NCI-H82 (cell line): ENCODE measurements around the gene AZU1.
A peak's percentile ranks its signal among the peaks of the same experiment; 100 is the strongest.

ENCODE experiments used
- DNase-seq: peaks from one replicate; lab custom pipeline; 2025; lab: John Stamatoyannopoulos, UW

The AZU1 gene, protein sequence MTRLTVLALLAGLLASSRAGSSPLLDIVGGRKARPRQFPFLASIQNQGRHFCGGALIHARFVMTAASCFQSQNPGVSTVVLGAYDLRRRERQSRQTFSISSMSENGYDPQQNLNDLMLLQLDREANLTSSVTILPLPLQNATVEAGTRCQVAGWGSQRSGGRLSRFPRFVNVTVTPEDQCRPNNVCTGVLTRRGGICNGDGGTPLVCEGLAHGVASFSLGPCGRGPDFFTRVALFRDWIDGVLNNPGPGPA

GRCh38 chr19:827710-828321 lies at the start of gene AZU1:
TSS of gene AZU1 (plus strand) at chr19:827837. CDS start at chr19:827847, 10 bp downstream.
- DNase-seq = no peak

DNA sequence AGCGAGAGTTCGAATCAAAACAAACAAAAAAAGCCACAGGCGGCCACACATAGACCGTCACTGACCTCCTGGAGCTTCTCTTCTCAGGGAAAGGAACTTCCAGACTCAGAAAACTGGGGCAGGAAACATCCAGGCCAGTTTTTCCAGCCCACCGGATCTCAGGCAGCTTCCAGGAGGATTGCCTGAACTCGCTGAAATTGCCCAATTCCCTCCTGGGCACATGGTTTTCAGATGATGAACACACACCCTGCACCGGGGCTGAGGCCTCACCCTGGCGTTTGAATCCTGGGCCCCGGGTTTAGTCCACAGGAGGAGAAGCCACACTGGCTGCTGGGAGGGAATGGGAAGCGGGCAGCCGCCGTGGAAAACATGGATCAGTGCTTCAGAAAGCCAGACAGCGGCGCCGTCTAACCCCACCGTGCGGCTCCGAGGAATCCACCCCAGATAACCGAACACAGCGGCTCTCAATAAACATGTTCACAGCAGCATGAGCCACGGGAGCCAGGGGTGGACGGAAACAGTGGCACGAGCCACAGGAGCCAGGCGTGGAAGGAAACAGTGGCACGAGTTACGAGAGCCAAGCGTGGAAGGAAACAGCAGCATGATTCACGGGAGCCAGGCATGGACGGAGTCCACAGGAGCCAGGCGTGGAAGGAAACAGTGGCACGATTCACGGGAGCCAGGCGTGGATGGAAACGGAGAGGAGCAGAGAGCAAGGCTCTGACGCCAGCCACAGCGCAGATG lies 48.6 kb upstream of the AZU1 start:
- DNase-seq = peak; percentile 40

GRCh38 chr19:780935-781334 lies 46.7 kb upstream of the AZU1 start:
- DNase-seq = no peak

- DNase-seq = no peak
These were observed 45.8 kb upstream of the AZU1 start for GRCh38 chr19:781800-782184.

GRCh38 chr19:782185-782877 lies 45.3 kb upstream of the AZU1 start:
- no peak for DNase-seq

DNA sequence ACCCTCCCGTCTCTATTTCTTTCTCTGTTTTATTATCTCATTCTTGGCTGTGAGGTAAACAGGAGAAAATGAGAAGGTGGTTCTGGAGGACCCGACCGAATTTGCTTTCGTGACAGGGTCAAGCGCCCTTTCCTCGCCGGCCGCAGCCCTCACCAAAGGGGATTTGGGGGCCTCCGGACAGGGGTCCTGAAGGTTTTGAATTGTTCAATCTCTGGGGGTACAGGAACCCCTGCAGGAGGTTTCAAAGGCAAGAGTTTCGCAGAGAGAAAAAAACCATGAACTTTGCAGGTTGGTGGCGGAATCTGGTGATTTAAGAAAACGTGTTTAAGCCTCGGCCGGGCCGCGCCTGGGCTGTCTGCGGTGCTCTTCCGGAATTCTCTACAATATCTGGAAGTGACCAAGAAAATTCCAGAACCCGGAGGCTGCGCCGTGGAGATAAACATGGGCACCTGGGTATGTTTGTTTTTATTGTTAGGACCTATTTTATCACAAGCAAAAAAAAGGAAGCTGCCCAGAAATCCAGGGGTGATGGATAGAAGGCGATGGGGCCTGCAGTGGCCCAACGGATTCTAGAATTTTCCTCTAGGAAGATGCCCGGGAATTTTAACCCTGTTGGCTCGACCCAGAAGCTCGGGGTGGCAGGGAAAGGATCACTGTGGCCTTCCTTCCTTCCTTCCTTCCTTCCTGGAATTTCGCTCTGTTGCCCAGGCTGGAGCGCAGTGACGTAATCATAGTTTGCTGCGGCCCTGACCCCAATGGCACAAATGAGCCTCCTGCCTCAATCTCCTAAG lies 44.6 kb upstream of the AZU1 start:
- no peak for DNase-seq

DNA sequence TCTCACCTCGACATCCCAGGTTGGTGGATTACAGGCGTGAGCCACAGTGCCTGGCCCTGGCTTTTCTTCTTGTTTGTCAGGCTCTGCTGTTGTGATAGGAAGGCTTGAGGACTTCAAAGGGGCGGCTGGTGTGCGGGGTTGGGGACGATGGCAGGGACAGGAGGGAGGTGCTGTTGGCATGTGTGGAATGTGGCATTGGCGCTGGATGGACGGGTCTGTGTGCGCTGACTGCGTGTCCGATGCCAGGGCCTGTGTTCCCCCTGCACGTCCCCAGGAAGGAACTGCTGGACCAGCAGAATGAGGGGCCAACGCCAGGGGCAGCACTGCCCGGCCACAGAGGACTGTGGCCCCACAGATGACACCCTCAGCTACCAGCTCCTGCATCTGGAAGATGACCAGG lies 43.1 kb upstream of the AZU1 start:
- DNase-seq = no peak

- DNase-seq = no peak
These were observed 40.1 kb upstream of the AZU1 start for GRCh38 chr19:787536-787935.

DNA sequence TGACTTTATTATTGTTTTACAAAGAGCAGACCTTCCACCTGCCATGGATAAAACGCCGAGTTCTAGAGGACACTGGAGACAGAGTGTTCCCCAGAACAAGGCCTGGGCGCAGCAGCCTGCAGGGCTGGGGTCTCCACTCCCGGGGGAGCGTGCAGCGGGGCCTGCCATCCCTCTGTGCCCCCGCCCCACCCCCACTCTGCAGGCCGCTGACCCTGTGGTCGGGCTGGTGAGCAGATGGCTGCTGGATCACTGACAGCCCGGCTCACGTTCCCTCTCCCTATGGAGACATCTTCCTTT lies 39.0 kb upstream of the AZU1 start:
- peak; percentile 65 for DNase-seq

DNA sequence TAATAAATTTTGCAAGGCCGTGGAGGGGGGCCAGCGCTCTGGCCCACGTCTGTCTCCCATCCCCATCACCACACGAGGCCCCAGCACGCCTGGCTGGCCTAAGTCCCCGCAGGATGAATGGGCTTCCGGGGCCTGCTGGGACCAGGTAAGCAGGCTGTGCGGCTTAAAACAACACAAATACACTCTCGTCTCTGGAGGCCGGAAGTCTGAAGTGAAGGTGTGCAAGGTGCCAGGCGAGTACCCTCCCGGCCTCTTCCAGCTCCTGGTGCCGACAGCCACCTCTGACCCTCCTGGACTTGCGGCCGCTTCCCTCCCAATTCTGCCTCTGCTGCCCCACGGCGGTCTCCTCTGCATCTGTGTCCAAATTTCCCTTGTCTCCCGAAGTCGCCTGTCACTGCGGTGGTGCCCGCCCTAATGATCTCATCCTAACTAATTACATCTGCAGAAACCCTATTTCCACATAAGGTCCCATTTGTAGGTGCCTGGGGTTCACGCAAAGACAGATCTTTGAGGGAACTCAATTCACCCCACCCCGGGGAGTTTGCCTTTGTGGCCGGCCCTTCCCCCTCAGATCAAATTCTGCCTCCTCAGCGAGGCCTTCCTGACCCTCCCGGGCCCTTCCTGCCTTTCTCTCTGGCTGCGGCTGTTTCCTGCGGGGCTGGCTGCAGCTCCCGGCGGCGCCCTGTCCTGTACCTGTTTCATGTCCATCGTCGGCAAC lies 38.5 kb upstream of the AZU1 start:
- DNase-seq = no peak

- no peak for DNase-seq
These were observed 38.0 kb upstream of the AZU1 start for GRCh38 chr19:789701-790060.

DNA sequence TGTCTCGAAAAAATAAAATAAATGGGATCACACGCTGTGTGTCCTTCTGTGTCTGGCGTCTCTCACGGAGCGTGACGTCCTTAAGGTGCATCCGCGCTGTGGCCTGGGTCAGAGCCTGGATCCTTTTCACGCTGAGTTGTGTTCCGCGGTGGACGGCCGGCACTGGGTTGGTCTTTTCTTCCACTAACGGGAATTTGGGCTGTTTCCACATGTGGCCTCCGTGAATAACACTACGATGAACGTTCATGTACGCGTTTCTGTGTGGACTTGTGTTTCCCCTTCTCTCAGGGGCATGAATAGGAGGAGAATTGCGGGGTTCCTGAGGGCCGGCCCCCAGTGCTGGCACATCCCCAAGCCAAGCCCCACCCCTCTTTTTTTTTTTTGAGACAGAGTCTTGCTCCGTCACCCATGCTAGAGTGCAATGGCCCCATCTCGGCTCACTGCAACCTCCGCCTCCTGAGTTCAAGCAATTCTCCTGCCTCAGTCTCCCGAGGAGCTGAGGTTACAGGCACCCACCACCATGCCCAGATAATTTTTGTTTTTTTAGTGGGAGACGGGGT lies 36.5 kb upstream of the AZU1 start:
- DNase-seq = no peak

DNA sequence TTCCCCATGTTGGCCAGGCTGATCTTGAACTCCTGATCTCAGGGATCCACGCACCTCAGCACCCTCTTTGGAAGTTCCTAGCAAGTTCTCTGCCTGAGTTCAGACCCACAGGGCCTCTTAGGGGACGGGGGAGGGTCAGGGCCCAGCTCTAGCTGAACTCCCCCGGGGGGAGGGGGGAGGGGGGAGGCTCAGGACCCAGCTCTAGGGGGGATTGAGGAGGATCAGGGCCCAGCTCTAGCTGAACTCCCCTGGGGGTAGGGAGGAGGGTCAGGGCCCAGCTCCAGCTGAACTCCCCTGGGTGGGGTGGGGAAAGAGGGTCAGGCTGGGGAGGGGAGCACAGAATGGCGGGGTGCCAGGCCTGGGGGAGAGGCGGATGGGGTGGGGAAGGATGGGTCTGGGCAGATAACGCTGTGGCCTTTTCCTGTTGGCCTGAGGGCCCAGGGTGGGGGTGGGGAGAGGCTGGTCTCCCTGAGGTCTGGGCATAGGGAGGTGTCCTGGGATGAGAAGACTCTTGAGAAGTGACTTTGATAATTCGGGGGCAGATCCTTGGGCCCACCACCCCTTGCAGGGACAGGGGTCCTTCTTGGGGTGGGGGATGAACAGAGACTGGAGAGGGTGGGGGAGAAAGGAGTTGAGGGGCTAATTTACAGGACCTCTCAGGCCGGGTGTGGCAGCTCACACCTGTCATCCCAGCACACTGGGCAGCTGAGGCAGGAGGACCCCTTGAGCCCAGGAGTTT lies 35.9 kb upstream of the AZU1 start:
- peak; percentile 84 for DNase-seq

DNA sequence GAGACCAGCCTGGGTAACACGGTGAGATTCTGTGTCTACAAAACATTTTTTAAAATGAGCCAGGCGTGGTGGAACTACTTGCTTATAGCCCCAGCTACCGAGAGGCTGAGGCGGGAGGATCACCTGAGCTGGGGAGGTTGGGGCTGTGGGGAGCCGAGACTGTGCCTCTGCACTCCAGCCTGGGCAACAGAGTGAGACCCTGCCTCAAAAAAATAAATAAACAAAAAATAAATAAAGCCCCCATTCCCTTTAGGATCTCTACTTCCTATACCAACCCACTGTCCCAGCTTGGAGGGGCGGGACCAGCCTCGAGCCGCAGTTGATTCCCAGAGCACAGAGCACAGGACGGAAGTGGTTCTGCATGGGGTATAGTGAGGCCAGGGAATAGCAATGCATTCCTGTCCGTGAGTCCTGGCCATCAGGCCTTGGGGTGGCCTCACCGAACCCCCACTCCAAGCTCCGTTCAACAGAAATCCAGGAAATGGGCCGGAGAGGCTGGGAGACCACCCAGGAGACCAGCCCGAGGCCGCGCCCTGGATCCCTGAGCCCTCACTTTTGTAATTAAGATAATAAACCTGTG lies 35.2 kb upstream of the AZU1 start:
- no peak for DNase-seq

- DNase-seq = no peak
These were observed 33.8 kb upstream of the AZU1 start for GRCh38 chr19:793806-794205.

DNA sequence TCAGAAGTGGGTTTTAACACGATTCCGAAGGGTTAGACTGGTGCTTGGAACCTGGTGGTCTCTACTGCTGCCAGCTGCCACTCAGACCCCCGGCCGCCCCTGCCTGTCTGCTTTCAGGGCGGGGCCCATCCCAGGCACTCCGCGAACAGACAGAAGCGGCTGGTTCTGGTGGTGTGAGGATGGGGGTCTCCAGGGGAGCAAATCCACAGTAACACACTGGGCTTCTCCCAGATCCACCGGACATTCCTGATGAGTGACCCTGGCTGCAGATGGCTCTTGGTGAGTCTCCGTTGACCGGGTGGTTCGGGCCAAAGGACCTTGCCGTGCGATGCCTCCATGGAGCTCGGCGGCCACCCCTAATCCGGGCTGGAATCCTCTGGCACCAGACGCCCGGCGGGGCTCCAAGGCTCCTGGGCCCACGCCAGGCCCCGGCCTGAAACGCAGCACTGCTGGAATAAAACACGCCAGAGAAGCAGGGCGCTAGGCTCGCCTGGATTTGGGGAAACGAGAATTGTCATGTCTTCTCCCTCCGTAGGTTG lies 32.5 kb upstream of the AZU1 start:
- no peak for DNase-seq

DNA sequence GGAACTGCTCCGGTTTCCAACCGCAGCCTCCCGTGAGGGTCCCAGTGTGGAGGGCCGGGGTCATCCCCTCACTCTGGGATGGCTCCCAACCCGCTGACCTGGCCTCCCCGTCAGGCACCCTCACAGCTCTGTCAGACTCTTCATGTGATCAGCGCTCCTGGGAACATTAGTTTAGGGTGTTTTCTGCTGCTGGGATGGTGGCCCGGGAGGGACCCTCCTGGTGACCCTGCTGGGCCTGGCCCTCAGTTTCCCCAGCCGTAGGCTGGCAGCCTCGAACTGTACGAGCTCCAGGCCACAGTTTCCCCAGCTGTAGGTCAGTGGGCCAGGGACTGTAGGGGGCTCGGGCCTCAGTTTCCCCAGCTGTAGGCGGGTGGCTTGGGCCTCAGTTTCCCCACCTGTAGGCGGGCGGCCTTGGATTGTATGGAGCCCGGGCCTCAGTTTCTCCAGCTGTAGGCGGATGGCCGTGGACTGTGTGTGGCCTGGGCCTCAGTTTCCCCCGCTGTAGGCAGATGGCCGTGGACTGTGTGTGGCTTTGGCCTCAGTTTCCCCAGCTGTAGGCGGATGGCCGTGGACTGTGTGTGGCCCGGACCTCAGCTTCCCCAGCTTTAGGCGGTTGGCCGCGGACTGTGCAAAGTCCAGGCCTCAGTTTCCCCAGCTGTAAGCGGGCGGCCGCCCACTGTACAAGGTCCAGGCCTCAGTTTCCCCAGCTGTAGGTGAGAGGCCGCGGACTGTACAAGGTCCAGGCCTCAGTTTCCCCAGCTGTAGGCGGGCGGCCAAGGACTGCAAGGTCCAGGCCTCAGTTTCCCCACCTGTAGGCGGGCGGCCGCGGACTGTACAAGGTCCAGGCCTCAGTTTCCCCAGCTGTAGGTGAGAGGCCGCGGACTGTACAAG lies 31.7 kb upstream of the AZU1 start:
- no peak for DNase-seq

DNA sequence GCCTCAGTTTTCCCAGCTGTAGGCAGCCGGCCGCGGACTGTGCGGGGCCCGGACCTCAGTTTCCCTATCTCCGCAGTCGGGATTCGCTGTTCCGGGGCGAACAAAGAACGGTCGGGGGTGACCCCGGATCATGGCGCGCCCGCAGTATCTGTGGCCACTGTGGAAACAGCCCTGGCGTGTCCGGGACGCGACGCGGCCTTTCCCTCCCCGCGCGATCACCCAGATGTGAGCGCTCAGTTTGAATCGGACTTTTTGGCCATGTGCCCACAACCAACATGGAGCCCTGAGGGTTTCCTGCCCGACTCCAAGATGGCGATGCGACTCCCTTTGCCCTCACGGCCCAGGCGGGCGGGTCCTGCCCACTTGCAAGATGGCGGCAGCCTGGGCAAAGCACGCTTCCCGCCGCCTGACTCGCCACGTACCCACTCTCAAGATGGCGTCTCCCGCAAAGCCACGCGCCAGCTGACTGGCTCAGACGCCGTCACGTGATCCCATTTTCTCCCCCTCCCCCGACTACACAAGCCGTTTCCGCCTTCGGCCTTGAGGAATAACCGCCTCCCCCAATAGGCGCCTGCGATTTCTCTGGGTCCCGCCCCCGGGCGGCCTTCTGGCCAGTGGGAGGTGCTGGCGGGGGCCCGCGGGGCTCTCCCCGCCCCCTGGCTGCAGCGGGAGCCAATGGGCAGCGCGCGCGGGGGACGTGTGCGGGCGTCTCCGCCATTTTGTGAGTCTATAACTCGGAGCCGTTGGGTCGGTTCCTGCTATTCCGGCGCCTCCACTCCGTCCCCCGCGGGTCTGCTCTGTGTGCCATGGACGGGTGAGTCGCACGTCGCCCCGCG lies 30.7 kb upstream of the AZU1 start, which contains the start of gene PTBP1:
PTBP1 (plus strand) TSS at position 761 of the 836 bp plus-strand sequence; CDS start at position 807, 46 bp downstream.
- DNase-seq = peak; percentile 100
